Keratinocyte (primary cell): Measurements from ENCODE around the gene THBS1. TPM values are rescaled to one million over a fixed set of nuclear protein-coding genes. Genes with fewer than 3 reads are reported as not detected.

ENCODE experiments used
- DNase-seq: peaks from one replicate; pipeline ENCODE4 v3.0.0-alpha.2; 2011; ENCODE audit warnings: low read depth, missing footprints, low spot score
- FAIRE-seq: peaks from 2 replicates; lab custom pipeline; 2011; peaks lifted over from hg19 to GRCh38; lab: Jason Lieb, UNC
- H2AFZ ChIP-seq: 2 replicates; pipeline ENCODE4 v1.6.0; 2012; ENCODE audit warnings: low read length, control low read depth, inconsistent platforms; ENCODE audit not compliant: control insufficient read depth
- H3K27ac ChIP-seq: 2 replicates; pipeline ENCODE4 v1.5.1; 2011; ENCODE audit warnings: low read length; ENCODE audit not compliant: control insufficient read depth, insufficient read depth
- H3K27me3 ChIP-seq: 3 replicates; pipeline ENCODE4 v1.6.0; 2011; ENCODE audit warnings: low read length; ENCODE audit not compliant: control insufficient read depth, insufficient read depth; ENCODE audit errors: extremely low read depth
- H3K36me3 ChIP-seq, 2 experiments: 2 replicates in 1 of 2; 3 replicates in 1 of 2; pipeline ENCODE4 v1.5.1; 2011; ENCODE audit warnings: low read length in 2 of 2, mild to moderate bottlenecking in 1 of 2; ENCODE audit not compliant: control insufficient read depth in 2 of 2, insufficient read depth in 2 of 2; ENCODE audit errors: extremely low read depth in 1 of 2
- H3K4me1 ChIP-seq: 3 replicates; pipeline ENCODE4 v1.5.1; 2011; ENCODE audit warnings: low read length; ENCODE audit not compliant: control insufficient read depth, insufficient read depth; ENCODE audit errors: extremely low read depth
- H3K4me2 ChIP-seq: 3 replicates; pipeline ENCODE4 v1.6.0; 2011; ENCODE audit warnings: low read depth, low read length; ENCODE audit not compliant: control insufficient read depth, insufficient read depth; ENCODE audit errors: extremely low read depth
- H3K4me3 ChIP-seq, 3 experiments: fragments of 200-600 bp in 1 of 3; sonication (generic) in 1 of 3; 2 replicates in 2 of 3; 3 replicates in 1 of 3; pipeline ENCODE4 v1.5.1; 2011 to 2016; ENCODE audit warnings: low read length in 3 of 3, mild to moderate bottlenecking in 3 of 3, control low read depth in 2 of 3, inconsistent platforms in 1 of 3, low read depth in 1 of 3, mixed read lengths in 1 of 3, mixed run types in 1 of 3, moderate library complexity in 1 of 3; ENCODE audit not compliant: control insufficient read depth in 2 of 3, insufficient read depth in 2 of 3; ENCODE audit errors: extremely low read depth in 1 of 3
- H3K79me2 ChIP-seq: 2 replicates; pipeline ENCODE4 v1.6.0; 2012; ENCODE audit warnings: low read length; ENCODE audit not compliant: control insufficient read depth, insufficient read depth
- H3K9ac ChIP-seq: 3 replicates; pipeline ENCODE4 v1.6.0; 2011; ENCODE audit warnings: low read length; ENCODE audit not compliant: control insufficient read depth, insufficient read depth; ENCODE audit errors: extremely low read depth
- H3K9me1 ChIP-seq: 3 replicates; pipeline ENCODE4 v1.6.0; 2011; ENCODE audit warnings: low read length; ENCODE audit not compliant: control insufficient read depth, insufficient read depth; ENCODE audit errors: extremely low read depth
- H3K9me3 ChIP-seq: 2 replicates; pipeline ENCODE4 v1.5.1; 2012; ENCODE audit warnings: low read depth, low read length; ENCODE audit not compliant: control insufficient read depth
- H4K20me1 ChIP-seq: 3 replicates; pipeline ENCODE4 v1.6.0; 2011; ENCODE audit warnings: low read length; ENCODE audit not compliant: control insufficient read depth, insufficient read depth; ENCODE audit errors: extremely low read depth
- CTCF ChIP-seq, 3 experiments: IDR thresholded peaks in 1 of 3; conservative IDR thresholded peaks in 1 of 3; optimal IDR thresholded peaks in 1 of 3; 2 replicates in 2 of 3; 3 replicates in 1 of 3; pipeline versions ENCODE3 to v1.5.1; 2011; ENCODE audit warnings: low read length in 3 of 3, mild to moderate bottlenecking in 3 of 3, moderate library complexity in 2 of 3, control low read depth in 1 of 3, inconsistent platforms in 1 of 3; ENCODE audit not compliant: insufficient read depth in 2 of 3; ENCODE audit errors: extremely low read depth in 1 of 3
- EZH2 ChIP-seq: IDR thresholded peaks from one replicate; pipeline ENCODE4 v1.6.1; 2012; ENCODE audit warnings: inconsistent platforms, mild to moderate bottlenecking, low read length, moderate library complexity
- dilution Hi-C: fragments of 300-500 bp; cut with MboI; formaldehyde crosslinking; loops from one replicate; pipeline ENCODE4 v1.7.0; 2020; ENCODE audit warnings: low sequenced_read_pairs; ENCODE audit not compliant: extremely low pct_ligation_motif_present
- polyA plus RNA-seq, 5 experiments: library from polyadenylated mRNA; depleted of rRNA in 3 of 5; stranded (reverse) in 3 of 5; stranded (forward) in 1 of 5; unstranded in 1 of 5; fragments of >200 nt; gene quantifications; 1 replicate in 1 of 5; 2 replicates in 3 of 5; 3 replicates in 1 of 5; pipeline versions ENCODE4 v1.2.1 to v1.2.3, GENCODE V29; 2011 to 2012; ENCODE audit warnings: missing spikeins in 2 of 5, low read depth in 1 of 5, low replicate concordance in 1 of 5

THBS1 gene
- polyA plus RNA-seq, 1 donor (not counting 4 experiments of a cell fraction or from before 2014, with no cell fraction given), result 789 TPM

GRCh38 chr15:39628144-39628508 lies 47.2 kb downstream of the THBS1 start:
- dilution Hi-C loops, result loop anchor here (25.0 kb wide), 1 partner anchor 134 kb away; no protein-coding TSS in a partner anchor
- Histone ChIP-seq H3K4me3 (no peak overlapping the region), H3K79me2 (no peaks in the 10 kb centered on the region), H3K9me3 (peaks cover 2% of the 10 kb centered on the region), H3K4me2 (no peak overlapping the region), H3K27me3 (no peaks in the 10 kb centered on the region), H3K9ac (no peak overlapping the region), H2AFZ (no peak overlapping the region), H3K9me1 (no peaks in the 10 kb centered on the region), H3K27ac (peak overlapping the region; percentile 96), H3K4me1 (peaks cover 57% of the 10 kb centered on the region), H3K36me3 (no peaks in the 10 kb centered on the region), H4K20me1 (no peaks in the 10 kb centered on the region)
- FAIRE-seq, result no peak
- TF ChIP-seq EZH2, result no peak
- peak; percentile 9 to 33 (median 22) for TF ChIP-seq CTCF (optimal IDR thresholded peaks at IDR 0.05 in 1 of 3, IDR thresholded peaks at IDR 0.05 in 1 of 3, conservative IDR thresholded peaks at IDR 0.05 in 1 of 3; ENCODE audit: extremely low read depth in 1 of 3, insufficient read depth in 2 of 3, low read length in 3 of 3)
- no peak for DNase-seq

DNA sequence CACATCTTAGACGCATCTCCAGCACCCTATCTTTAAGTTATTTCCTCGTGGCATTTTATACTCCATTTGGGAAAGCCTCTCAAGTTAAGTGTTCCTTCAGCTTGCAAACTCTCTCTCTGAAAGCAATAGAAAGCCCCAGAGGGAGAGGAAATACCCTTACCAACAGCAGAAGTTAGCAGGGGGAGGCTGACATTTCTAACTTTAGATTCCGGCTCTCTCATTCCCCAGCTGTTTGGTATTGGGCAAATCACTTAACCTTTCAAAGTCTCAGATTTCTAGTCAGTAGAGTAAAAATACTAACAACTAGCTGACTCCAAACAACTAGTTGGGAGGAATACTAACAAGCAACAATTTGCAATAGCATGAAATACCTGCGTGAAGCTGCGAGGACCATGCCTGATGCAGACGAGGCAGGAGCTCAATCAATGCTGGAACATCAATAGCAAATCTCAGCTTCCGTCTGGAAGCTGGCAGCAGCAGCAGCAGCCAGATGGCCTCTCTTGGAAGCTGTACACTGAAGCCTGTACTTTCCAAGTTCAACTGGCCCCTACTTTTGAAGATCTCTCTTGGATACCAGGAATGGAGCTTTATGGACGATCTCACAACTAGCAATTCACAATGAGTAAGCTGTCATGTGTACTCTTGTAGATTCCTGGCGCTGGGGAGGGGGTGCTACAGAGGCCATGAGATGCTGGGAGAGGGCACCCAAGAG lies 47.8 kb downstream of the THBS1 start:
- no peak for FAIRE-seq
- dilution Hi-C loops, result loop anchor here (25.0 kb wide), 1 partner anchor 134 kb away; no protein-coding TSS in a partner anchor

More for the DNA sequence above, 47.8 kb downstream of the THBS1 start:
- H3K79me2 ChIP-seq, result no peaks in the 10 kb centered on the region
- no peaks in the 10 kb centered on the region for H3K36me3 ChIP-seq
- TF ChIP-seq CTCF (optimal IDR thresholded peaks at IDR 0.05 in 1 of 3, IDR thresholded peaks at IDR 0.05 in 1 of 3, conservative IDR thresholded peaks at IDR 0.05 in 1 of 3; ENCODE audit: extremely low read depth in 1 of 3, insufficient read depth in 2 of 3, low read length in 3 of 3) (no peak), EZH2 (no peak)
- no peaks in the 10 kb centered on the region for H4K20me1 ChIP-seq
- peaks cover 2% of the 10 kb centered on the region for H3K9me3 ChIP-seq
- H3K4me3 ChIP-seq, result no peak overlapping the region
- H3K27ac ChIP-seq, result peak overlapping the region; percentile 96
- H3K27me3 ChIP-seq, result no peaks in the 10 kb centered on the region
- H3K4me1 ChIP-seq, result peaks cover 57% of the 10 kb centered on the region
- DNase-seq, result no peak
- H3K9ac ChIP-seq, result peak overlapping the region; percentile 34
- no peaks in the 10 kb centered on the region for H3K9me1 ChIP-seq
- no peak overlapping the region for H2AFZ ChIP-seq
- H3K4me2 ChIP-seq, result peak overlapping the region; percentile 11
